H9 (cell line): ENCODE data around the gene HS2ST1. TPM values are rescaled to one million over a fixed set of nuclear protein-coding genes. Genes with fewer than 3 reads are reported as not detected.

Source experiments
- DNase-seq: peaks from one replicate; pipeline ENCODE4 v3.0.0-alpha.2; 2017
- H2AFZ ChIP-seq: one replicate; pipeline ENCODE4 v1.6.1; 2013; ENCODE audit warnings: mild to moderate bottlenecking, low read length, control low read depth, moderate library complexity
- H2AK5ac ChIP-seq: 2 replicates; pipeline ENCODE4 v1.6.1; 2013; ENCODE audit warnings: low read length, control low read depth, mixed read lengths; ENCODE audit not compliant: insufficient read length
- H2BK120ac ChIP-seq: one replicate; pipeline ENCODE4 v1.6.1; 2013; ENCODE audit warnings: low read depth, mild to moderate bottlenecking, low read length, control low read depth, inconsistent platforms; ENCODE audit not compliant: poor library complexity, severe bottlenecking
- H2BK12ac ChIP-seq: 2 replicates; pipeline ENCODE4 v1.6.1; 2013; ENCODE audit warnings: low read length, control low read depth, mixed read lengths, low read depth; ENCODE audit not compliant: insufficient read length
- H2BK15ac ChIP-seq: 2 replicates; pipeline ENCODE4 v1.6.1; 2013; ENCODE audit warnings: low read depth, low read length, control low read depth
- H2BK20ac ChIP-seq: one replicate; pipeline ENCODE4 v1.6.1; 2013; ENCODE audit warnings: low read depth, mild to moderate bottlenecking, low read length, control low read depth, inconsistent platforms; ENCODE audit not compliant: poor library complexity, severe bottlenecking
- H2BK5ac ChIP-seq: 2 replicates; pipeline ENCODE4 v1.6.1; 2013; ENCODE audit warnings: low read length, control low read depth, mixed read lengths; ENCODE audit not compliant: insufficient read length
- H3K14ac ChIP-seq: 2 replicates; pipeline ENCODE4 v1.6.1; 2013; ENCODE audit warnings: low read length, control low read depth; ENCODE audit not compliant: insufficient read depth
- H3K18ac ChIP-seq: 2 replicates; pipeline ENCODE4 v1.6.1; 2013; ENCODE audit warnings: low read depth, mild to moderate bottlenecking, mixed read lengths, low read length, control low read depth; ENCODE audit not compliant: insufficient read length
- H3K23ac ChIP-seq: 2 replicates; pipeline ENCODE4 v1.6.1; 2013; ENCODE audit warnings: low read length, control low read depth, mixed read lengths, low read depth; ENCODE audit not compliant: insufficient read length
- H3K23me2 ChIP-seq: 2 replicates; pipeline ENCODE4 v1.6.1; 2013; ENCODE audit warnings: low read depth, mild to moderate bottlenecking, mixed read lengths, low read length, control low read depth; ENCODE audit not compliant: insufficient read length, poor library complexity, severe bottlenecking
- H3K27ac ChIP-seq: 2 replicates; pipeline ENCODE4 v1.5.1; 2013; ENCODE audit warnings: low read length, control low read depth, mixed read lengths, low read depth; ENCODE audit not compliant: insufficient read length
- H3K27me3 ChIP-seq: 2 replicates; pipeline ENCODE4 v1.6.1; 2013; ENCODE audit warnings: low read length, control low read depth, inconsistent platforms; ENCODE audit not compliant: insufficient read depth
- H3K4ac ChIP-seq: 2 replicates; pipeline ENCODE4 v1.6.1; 2013; ENCODE audit warnings: low read depth, mild to moderate bottlenecking, control low read depth, inconsistent platforms, low read length, moderate library complexity
- H3K4me1 ChIP-seq: 2 replicates; pipeline ENCODE4 v1.6.1; 2013; ENCODE audit warnings: low read length, control low read depth, inconsistent platforms; ENCODE audit not compliant: insufficient read depth
- H3K4me2 ChIP-seq: 2 replicates; pipeline ENCODE4 v1.6.1; 2013; ENCODE audit warnings: low read length, control low read depth, mixed read lengths; ENCODE audit not compliant: insufficient read length, insufficient read depth
- H3K56ac ChIP-seq: 2 replicates; pipeline ENCODE4 v1.6.1; 2013; ENCODE audit warnings: low read depth, mild to moderate bottlenecking, mixed read lengths, low read length, control low read depth; ENCODE audit not compliant: insufficient read length
- H3K79me1 ChIP-seq: 2 replicates; pipeline ENCODE4 v1.6.1; 2013; ENCODE audit warnings: low read depth, mild to moderate bottlenecking, moderate library complexity, low read length, control low read depth, inconsistent platforms; ENCODE audit not compliant: insufficient read depth, poor library complexity, severe bottlenecking
- H3K79me2 ChIP-seq: 2 replicates; pipeline ENCODE4 v1.6.1; 2013; ENCODE audit warnings: low read length, control low read depth, inconsistent platforms; ENCODE audit not compliant: insufficient read depth
- H3K9ac ChIP-seq: 2 replicates; pipeline ENCODE4 v1.6.1; 2013; ENCODE audit warnings: low read length, control low read depth, mixed read lengths; ENCODE audit not compliant: insufficient read length; ENCODE audit errors: extremely low read depth
- H3K9me3 ChIP-seq: one replicate; pipeline ENCODE4 v1.6.1; 2013; ENCODE audit warnings: low read depth, low read length, inconsistent platforms; ENCODE audit not compliant: control insufficient read depth
- H3T11ph ChIP-seq: one replicate; pipeline ENCODE4 v1.6.1; 2013; ENCODE audit warnings: mild to moderate bottlenecking, low read length, control low read depth, inconsistent platforms
- H4K20me1 ChIP-seq: one replicate; pipeline ENCODE4 v1.6.1; 2013; ENCODE audit not compliant: control insufficient read depth, insufficient read length, insufficient read depth
- H4K5ac ChIP-seq: 2 replicates; pipeline ENCODE4 v1.6.1; 2013; ENCODE audit warnings: low read depth, mild to moderate bottlenecking, mixed read lengths, low read length, control low read depth; ENCODE audit not compliant: insufficient read length
- H4K8ac ChIP-seq: replicated peaks from 2 replicates; pipeline ENCODE4 v1.6.1; 2013; ENCODE audit warnings: low read length, control low read depth, mixed read lengths, low read depth; ENCODE audit not compliant: insufficient read length
- H4K91ac ChIP-seq: 2 replicates; pipeline ENCODE4 v1.6.1; 2013; ENCODE audit warnings: low read depth, mild to moderate bottlenecking, moderate library complexity, mixed read lengths, low read length, control low read depth; ENCODE audit not compliant: insufficient read length
- H3K27ac Mint-ChIP-seq, 3 experiments: 2 replicates in 2 of 3; 3 replicates in 1 of 3; pipeline ENCODE4 v1.8.0; 2020 to 2021; ENCODE audit warnings: mixed read lengths in 3 of 3, mild to moderate bottlenecking in 1 of 3, moderate library complexity in 1 of 3
- H3K27me3 Mint-ChIP-seq: 2 replicates; pipeline ENCODE4 v1.8.0; 2021; ENCODE audit warnings: low read depth, mild to moderate bottlenecking, moderate library complexity, mixed read lengths
- H3K36me3 Mint-ChIP-seq, 3 experiments: 2 replicates in 2 of 3; 3 replicates in 1 of 3; pipeline ENCODE4 v1.8.0; 2020 to 2021; ENCODE audit warnings: low read depth in 3 of 3, mixed read lengths in 3 of 3; ENCODE audit not compliant: insufficient read depth in 1 of 3
- H3K4me1 Mint-ChIP-seq, 2 experiments: 2 replicates each; pipeline ENCODE4 v1.8.0; 2020; ENCODE audit warnings: mixed read lengths in 2 of 2
- H3K4me3 Mint-ChIP-seq, 2 experiments: 2 replicates in 1 of 2; 3 replicates in 1 of 2; pipeline ENCODE4 v1.8.0; 2020 to 2021; ENCODE audit warnings: mild to moderate bottlenecking in 2 of 2, mixed read lengths in 2 of 2, moderate library complexity in 1 of 2
- H3K9me3 Mint-ChIP-seq, 2 experiments: 2 replicates in 1 of 2; 3 replicates in 1 of 2; pipeline ENCODE4 v1.8.0; 2020; ENCODE audit warnings: mild to moderate bottlenecking in 2 of 2, mixed read lengths in 2 of 2, moderate library complexity in 1 of 2
- total RNA-seq: library from RNA; stranded (reverse); gene quantifications from 2 replicates; pipeline ENCODE4 v1.2.1, GENCODE V29; 2021
- TF ChIP-seq, protein P1 (sequence below): fragments of 200-600 bp; sonication (generic); conservative IDR thresholded peaks from 3 replicates; pipeline ENCODE4 v1.8.0; 2021; ENCODE audit warnings: antibody characterized with exemption, mild to moderate bottlenecking

HS2ST1 gene
- total RNA-seq, 1 experiment from 2014 or later, result 20.1 TPM

DNA sequence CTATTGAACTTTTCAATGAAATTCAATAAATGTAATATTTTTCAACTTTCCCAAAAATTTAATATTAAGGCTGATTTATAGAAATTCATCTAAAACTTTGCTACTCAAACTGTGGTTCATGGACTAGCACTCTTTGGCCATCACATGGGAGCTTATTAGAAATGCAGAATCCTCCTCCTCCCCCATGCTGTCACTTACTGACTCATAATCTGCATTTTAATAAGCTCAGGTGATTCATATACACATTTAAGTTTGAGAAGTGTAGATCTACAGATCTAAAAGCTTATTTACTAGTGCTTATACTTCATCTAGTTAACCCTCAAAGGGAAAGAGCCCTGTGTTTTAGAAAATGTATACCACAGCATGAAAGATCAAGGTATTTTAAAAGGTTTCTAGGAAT lies 84.3 kb downstream of the HS2ST1 start:
- peaks cover 12 to 17% of the 10 kb centered on the region in 2 experiments for H3K4me1 Mint-ChIP-seq
- no peak overlapping the region for H2BK5ac ChIP-seq

More for the DNA sequence above, 84.3 kb downstream of the HS2ST1 start:
- Histone ChIP-seq H3K4me1 (no peaks in the 10 kb centered on the region; the same call in 1 of the 2 replicates), H2BK12ac (no peak overlapping the region), H2BK120ac (no peak overlapping the region), H3K4me2 (no peak overlapping the region), H4K91ac (no peak overlapping the region), H3K14ac (no peak overlapping the region), H2AFZ (no peak overlapping the region), H2BK20ac (no peak overlapping the region), H4K20me1 (no peaks in the 10 kb centered on the region), H3T11ph (no peak overlapping the region), H3K9me3 (no peaks in the 10 kb centered on the region), H3K79me2 (no peaks in the 10 kb centered on the region; the same call in 1 of the 2 replicates), H3K18ac (no peak overlapping the region), H3K56ac (no peak overlapping the region), H2AK5ac (no peak overlapping the region), H3K23me2 (no peaks in the 10 kb centered on the region), H3K27ac (no peak overlapping the region), H4K5ac (no peak overlapping the region), H3K23ac (no peak overlapping the region), H3K9ac (no peak overlapping the region), H3K27me3 (no peaks in the 10 kb centered on the region), H3K79me1 (no peaks in the 10 kb centered on the region), H3K4ac (no peak overlapping the region), H4K8ac (no peak overlapping the region), H2BK15ac (no peak overlapping the region)
- TF ChIP-seq, protein P1, sequence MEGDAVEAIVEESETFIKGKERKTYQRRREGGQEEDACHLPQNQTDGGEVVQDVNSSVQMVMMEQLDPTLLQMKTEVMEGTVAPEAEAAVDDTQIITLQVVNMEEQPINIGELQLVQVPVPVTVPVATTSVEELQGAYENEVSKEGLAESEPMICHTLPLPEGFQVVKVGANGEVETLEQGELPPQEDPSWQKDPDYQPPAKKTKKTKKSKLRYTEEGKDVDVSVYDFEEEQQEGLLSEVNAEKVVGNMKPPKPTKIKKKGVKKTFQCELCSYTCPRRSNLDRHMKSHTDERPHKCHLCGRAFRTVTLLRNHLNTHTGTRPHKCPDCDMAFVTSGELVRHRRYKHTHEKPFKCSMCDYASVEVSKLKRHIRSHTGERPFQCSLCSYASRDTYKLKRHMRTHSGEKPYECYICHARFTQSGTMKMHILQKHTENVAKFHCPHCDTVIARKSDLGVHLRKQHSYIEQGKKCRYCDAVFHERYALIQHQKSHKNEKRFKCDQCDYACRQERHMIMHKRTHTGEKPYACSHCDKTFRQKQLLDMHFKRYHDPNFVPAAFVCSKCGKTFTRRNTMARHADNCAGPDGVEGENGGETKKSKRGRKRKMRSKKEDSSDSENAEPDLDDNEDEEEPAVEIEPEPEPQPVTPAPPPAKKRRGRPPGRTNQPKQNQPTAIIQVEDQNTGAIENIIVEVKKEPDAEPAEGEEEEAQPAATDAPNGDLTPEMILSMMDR, result no peak
- Mint-ChIP-seq H3K4me3 (no peak overlapping the region), H3K9me3 (no peaks in the 10 kb centered on the region), H3K27ac (no peak overlapping the region; a peak in 1 of 7 replicates), H3K36me3 (peaks cover 0 to 11% (median 0%) of the 10 kb centered on the region in 3 experiments; a peak in 3 of 7 replicates), H3K27me3 (no peaks in the 10 kb centered on the region)
- no peak for DNase-seq
